ENCODE measurements around the gene HYAL2.

Gene HYAL2

DNA sequence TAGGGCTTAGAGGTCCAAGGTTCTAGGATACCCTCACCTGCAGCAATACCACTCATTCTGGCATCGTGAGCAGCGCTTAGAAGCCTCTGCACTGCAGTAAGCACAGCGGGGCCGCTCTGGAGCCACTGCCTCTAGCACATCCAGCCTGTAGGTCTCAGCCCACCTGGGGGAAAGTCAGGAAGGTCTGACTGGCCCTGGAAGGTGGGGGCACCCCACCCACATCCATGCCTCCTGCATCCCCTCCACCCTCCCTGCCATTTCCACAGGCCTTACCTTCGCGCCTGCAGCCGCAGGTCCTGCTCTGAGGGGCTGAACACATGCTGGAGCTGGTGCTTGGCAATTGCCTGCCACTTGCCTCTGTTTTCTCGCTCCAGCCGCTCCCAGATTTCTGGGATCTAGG, 19.0 kb upstream of the HYAL2 start:
- Mint-ChIP-seq H3K4me1 (peaks cover 32% of the 10 kb centered on the region), H3K4me3 (no peak overlapping the region), H3K27ac (no peak overlapping the region), H3K9me3 (peaks cover 4% of the 10 kb centered on the region), H3K36me3 (ENCODE audit: low read depth) (no peaks in the 10 kb centered on the region), H3K27me3 (ENCODE audit: low read depth, poor library complexity) (peaks cover 89% of the 10 kb centered on the region)
- TF ChIP-seq, protein P1, sequence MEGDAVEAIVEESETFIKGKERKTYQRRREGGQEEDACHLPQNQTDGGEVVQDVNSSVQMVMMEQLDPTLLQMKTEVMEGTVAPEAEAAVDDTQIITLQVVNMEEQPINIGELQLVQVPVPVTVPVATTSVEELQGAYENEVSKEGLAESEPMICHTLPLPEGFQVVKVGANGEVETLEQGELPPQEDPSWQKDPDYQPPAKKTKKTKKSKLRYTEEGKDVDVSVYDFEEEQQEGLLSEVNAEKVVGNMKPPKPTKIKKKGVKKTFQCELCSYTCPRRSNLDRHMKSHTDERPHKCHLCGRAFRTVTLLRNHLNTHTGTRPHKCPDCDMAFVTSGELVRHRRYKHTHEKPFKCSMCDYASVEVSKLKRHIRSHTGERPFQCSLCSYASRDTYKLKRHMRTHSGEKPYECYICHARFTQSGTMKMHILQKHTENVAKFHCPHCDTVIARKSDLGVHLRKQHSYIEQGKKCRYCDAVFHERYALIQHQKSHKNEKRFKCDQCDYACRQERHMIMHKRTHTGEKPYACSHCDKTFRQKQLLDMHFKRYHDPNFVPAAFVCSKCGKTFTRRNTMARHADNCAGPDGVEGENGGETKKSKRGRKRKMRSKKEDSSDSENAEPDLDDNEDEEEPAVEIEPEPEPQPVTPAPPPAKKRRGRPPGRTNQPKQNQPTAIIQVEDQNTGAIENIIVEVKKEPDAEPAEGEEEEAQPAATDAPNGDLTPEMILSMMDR (IDR thresholded peaks at IDR 0.05): no peak
- no peak for DNase-seq

DNA sequence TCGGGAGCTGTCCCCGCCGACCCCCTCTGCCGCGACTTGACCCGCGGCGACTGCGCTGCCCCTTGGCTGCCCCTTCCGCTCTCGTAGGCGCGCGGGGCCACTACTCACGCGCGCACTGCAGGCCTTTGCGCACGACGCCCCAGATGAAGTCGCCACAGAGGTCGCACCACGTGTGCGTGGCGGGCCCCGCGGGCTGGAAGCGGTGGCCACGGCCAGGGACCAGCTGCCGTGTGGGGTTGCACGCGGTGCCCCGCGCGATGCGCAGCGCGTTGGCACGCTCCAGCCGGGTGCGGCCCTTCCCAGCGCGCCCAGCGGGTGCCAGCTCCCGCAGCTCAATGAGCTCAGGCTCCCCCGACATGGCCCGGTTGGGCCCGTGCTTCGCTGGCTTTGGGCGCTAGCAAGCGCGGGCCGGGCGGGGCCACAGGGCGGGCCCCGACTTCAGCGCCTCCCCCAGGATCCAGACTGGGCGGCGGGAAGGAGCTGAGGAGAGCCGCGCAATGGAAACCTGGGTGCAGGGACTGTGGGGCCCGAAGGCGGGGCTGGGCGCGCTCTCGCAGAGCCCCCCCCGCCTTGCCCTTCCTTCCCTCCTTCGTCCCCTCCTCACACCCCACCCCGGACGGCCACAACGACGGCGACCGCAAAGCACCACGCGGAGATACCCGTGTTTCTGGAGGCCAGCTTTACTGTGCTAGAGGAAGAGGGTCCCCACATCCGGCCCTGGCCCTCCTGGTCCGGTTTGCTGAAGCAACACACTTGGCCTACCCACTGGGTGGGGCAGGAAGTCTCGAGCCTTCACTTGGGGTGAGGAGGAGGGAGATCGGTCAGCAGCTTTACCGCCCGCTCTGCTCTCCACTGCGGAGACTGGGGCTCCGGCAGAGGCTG, 18.1 kb upstream of the HYAL2 start, which contains the start of gene RASSF1:
Gene RASSF1, minus strand, starts transcription at position 389 of the 882 bp plus-strand sequence. Its CDS starts 31 bp downstream, at position 358.
- no peak for DNase-seq
- Mint-ChIP-seq H3K4me3 (peak within 1 kb of the TSS; percentile 61), H3K27me3 (ENCODE audit: low read depth, poor library complexity) (peaks cover 80% of the 10 kb centered on the region), H3K4me1 (peaks cover 36% of the 10 kb centered on the region), H3K9me3 (peaks cover 4% of the 10 kb centered on the region), H3K36me3 (ENCODE audit: low read depth) (no peaks in the 10 kb centered on the region), H3K27ac (no peak within 1 kb of the TSS)
- TF ChIP-seq, protein P1 (IDR thresholded peaks at IDR 0.05): no peak

DNA sequence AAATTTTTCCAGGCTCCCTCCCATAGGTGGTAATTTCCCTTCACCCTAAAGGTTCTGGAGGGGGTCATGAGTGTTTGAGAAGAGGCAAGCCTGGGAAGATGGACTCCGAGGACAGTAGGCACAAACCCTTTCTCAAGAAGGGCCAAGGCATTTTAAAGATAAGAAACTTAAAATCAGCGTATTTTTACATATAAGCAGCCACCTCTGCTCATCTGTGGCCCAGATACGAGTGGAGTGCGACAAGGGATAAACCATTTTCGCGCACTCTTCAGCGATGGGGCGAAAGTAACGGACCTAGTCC, 17.6 kb upstream of the HYAL2 start:
- H3K9me3 Mint-ChIP-seq: peaks cover 4% of the 10 kb centered on the region
- TF ChIP-seq, protein P1 (IDR thresholded peaks at IDR 0.05): no peak
- peak overlapping the region; percentile 25 for H3K4me3 Mint-ChIP-seq
- H3K4me1 Mint-ChIP-seq: peaks cover 41% of the 10 kb centered on the region
- no peak for DNase-seq
- H3K27ac Mint-ChIP-seq: no peak overlapping the region
- no peaks in the 10 kb centered on the region for H3K36me3 Mint-ChIP-seq (ENCODE audit: low read depth)
- H3K27me3 Mint-ChIP-seq (ENCODE audit: low read depth, poor library complexity): peaks cover 74% of the 10 kb centered on the region

DNA sequence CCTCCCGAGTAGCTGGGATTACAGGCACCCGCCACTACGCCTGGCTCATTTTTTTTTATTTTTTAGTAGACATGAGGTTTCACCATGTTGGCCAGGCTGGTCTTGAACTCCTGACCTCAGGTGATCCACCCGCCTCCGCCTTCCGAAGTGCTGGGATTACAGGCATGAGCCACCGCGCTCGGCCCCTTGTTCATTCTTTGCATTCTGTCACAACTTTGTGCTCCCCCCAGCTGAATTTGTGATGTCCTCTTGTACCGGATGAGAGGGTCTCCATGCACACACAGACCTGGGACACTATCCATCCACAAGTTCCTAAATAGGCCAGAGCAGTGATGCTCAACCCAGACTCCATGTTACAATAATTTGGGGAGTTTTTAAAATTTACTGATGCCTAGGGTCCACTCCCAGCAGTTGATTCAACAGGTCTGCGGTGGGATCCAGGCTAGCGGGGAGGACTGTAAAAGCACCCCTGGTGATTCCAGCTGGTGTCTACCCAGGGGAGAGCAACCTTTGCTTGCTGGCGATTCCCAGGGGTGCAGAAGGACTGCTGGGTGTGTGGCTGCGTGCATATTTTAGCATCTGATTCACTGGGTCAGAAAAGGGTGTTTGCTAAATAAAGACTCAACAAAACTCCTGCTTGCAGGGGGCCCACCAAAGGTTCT, 17.1 kb upstream of the HYAL2 start:
- Mint-ChIP-seq H3K4me3 (peak overlapping the region; percentile 61), H3K27ac (no peak overlapping the region), H3K9me3 (peaks cover 4% of the 10 kb centered on the region), H3K36me3 (ENCODE audit: low read depth) (no peaks in the 10 kb centered on the region), H3K27me3 (ENCODE audit: low read depth, poor library complexity) (peaks cover 69% of the 10 kb centered on the region), H3K4me1 (peaks cover 43% of the 10 kb centered on the region)
- no peak for DNase-seq
- TF ChIP-seq, protein P1 (IDR thresholded peaks at IDR 0.05): no peak

DNA sequence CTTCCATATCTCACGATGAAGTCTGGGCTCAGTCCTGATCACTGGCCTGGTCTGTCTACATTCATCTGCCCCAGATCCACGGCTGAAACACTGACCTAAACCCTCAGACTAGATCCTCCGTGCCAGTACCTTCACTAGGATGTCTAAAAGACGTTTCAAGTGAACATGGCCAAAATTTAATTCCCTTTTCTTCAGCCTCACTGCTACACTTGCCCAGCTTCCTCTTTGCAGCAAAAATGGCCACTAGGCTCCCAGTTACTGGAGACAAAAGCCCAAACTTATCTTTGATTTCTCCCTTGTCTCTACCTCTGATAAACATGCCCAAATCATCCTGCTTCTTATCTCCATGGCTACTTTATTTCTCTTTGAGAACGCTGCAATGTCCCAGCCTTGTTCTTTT, 16.4 kb upstream of the HYAL2 start:
- peaks cover 50% of the 10 kb centered on the region for H3K4me1 Mint-ChIP-seq
- peaks cover 63% of the 10 kb centered on the region for H3K27me3 Mint-ChIP-seq (ENCODE audit: low read depth, poor library complexity)
- TF ChIP-seq, protein P1 (IDR thresholded peaks at IDR 0.05): no peak
- H3K9me3 Mint-ChIP-seq: peaks cover 2% of the 10 kb centered on the region
- no peak overlapping the region for H3K27ac Mint-ChIP-seq
- no peak for DNase-seq
- peak overlapping the region; percentile 94 for H3K4me3 Mint-ChIP-seq
- H3K36me3 Mint-ChIP-seq (ENCODE audit: low read depth): no peaks in the 10 kb centered on the region

Measured in nephron progenitor cell (in vitro differentiated cells).